H9 (cell line): Measurements from ENCODE around the gene RAB6A. TPM values are rescaled to one million over a fixed set of nuclear protein-coding genes. Genes with fewer than 3 reads are reported as not detected.

Experiments
- DNase-seq: peaks from one replicate; pipeline ENCODE4 v3.0.0-alpha.2; 2017
- H2AFZ ChIP-seq: one replicate; pipeline ENCODE4 v1.6.1; 2013; ENCODE audit warnings: mild to moderate bottlenecking, low read length, control low read depth, moderate library complexity
- H2AK5ac ChIP-seq: 2 replicates; pipeline ENCODE4 v1.6.1; 2013; ENCODE audit warnings: low read length, control low read depth, mixed read lengths; ENCODE audit not compliant: insufficient read length
- H2BK120ac ChIP-seq: one replicate; pipeline ENCODE4 v1.6.1; 2013; ENCODE audit warnings: low read depth, mild to moderate bottlenecking, low read length, control low read depth, inconsistent platforms; ENCODE audit not compliant: poor library complexity, severe bottlenecking
- H2BK12ac ChIP-seq: 2 replicates; pipeline ENCODE4 v1.6.1; 2013; ENCODE audit warnings: low read length, control low read depth, mixed read lengths, low read depth; ENCODE audit not compliant: insufficient read length
- H2BK15ac ChIP-seq: 2 replicates; pipeline ENCODE4 v1.6.1; 2013; ENCODE audit warnings: low read depth, low read length, control low read depth
- H2BK20ac ChIP-seq: one replicate; pipeline ENCODE4 v1.6.1; 2013; ENCODE audit warnings: low read depth, mild to moderate bottlenecking, low read length, control low read depth, inconsistent platforms; ENCODE audit not compliant: poor library complexity, severe bottlenecking
- H2BK5ac ChIP-seq: 2 replicates; pipeline ENCODE4 v1.6.1; 2013; ENCODE audit warnings: low read length, control low read depth, mixed read lengths; ENCODE audit not compliant: insufficient read length
- H3K14ac ChIP-seq: 2 replicates; pipeline ENCODE4 v1.6.1; 2013; ENCODE audit warnings: low read length, control low read depth; ENCODE audit not compliant: insufficient read depth
- H3K18ac ChIP-seq: 2 replicates; pipeline ENCODE4 v1.6.1; 2013; ENCODE audit warnings: low read depth, mild to moderate bottlenecking, mixed read lengths, low read length, control low read depth; ENCODE audit not compliant: insufficient read length
- H3K23ac ChIP-seq: 2 replicates; pipeline ENCODE4 v1.6.1; 2013; ENCODE audit warnings: low read length, control low read depth, mixed read lengths, low read depth; ENCODE audit not compliant: insufficient read length
- H3K23me2 ChIP-seq: 2 replicates; pipeline ENCODE4 v1.6.1; 2013; ENCODE audit warnings: low read depth, mild to moderate bottlenecking, mixed read lengths, low read length, control low read depth; ENCODE audit not compliant: insufficient read length, poor library complexity, severe bottlenecking
- H3K27ac ChIP-seq: 2 replicates; pipeline ENCODE4 v1.5.1; 2013; ENCODE audit warnings: low read length, control low read depth, mixed read lengths, low read depth; ENCODE audit not compliant: insufficient read length
- H3K27me3 ChIP-seq: 2 replicates; pipeline ENCODE4 v1.6.1; 2013; ENCODE audit warnings: low read length, control low read depth, inconsistent platforms; ENCODE audit not compliant: insufficient read depth
- H3K4ac ChIP-seq: 2 replicates; pipeline ENCODE4 v1.6.1; 2013; ENCODE audit warnings: low read depth, mild to moderate bottlenecking, control low read depth, inconsistent platforms, low read length, moderate library complexity
- H3K4me1 ChIP-seq: 2 replicates; pipeline ENCODE4 v1.6.1; 2013; ENCODE audit warnings: low read length, control low read depth, inconsistent platforms; ENCODE audit not compliant: insufficient read depth
- H3K4me2 ChIP-seq: 2 replicates; pipeline ENCODE4 v1.6.1; 2013; ENCODE audit warnings: low read length, control low read depth, mixed read lengths; ENCODE audit not compliant: insufficient read length, insufficient read depth
- H3K56ac ChIP-seq: 2 replicates; pipeline ENCODE4 v1.6.1; 2013; ENCODE audit warnings: low read depth, mild to moderate bottlenecking, mixed read lengths, low read length, control low read depth; ENCODE audit not compliant: insufficient read length
- H3K79me1 ChIP-seq: 2 replicates; pipeline ENCODE4 v1.6.1; 2013; ENCODE audit warnings: low read depth, mild to moderate bottlenecking, moderate library complexity, low read length, control low read depth, inconsistent platforms; ENCODE audit not compliant: insufficient read depth, poor library complexity, severe bottlenecking
- H3K79me2 ChIP-seq: 2 replicates; pipeline ENCODE4 v1.6.1; 2013; ENCODE audit warnings: low read length, control low read depth, inconsistent platforms; ENCODE audit not compliant: insufficient read depth
- H3K9ac ChIP-seq: 2 replicates; pipeline ENCODE4 v1.6.1; 2013; ENCODE audit warnings: low read length, control low read depth, mixed read lengths; ENCODE audit not compliant: insufficient read length; ENCODE audit errors: extremely low read depth
- H3K9me3 ChIP-seq: one replicate; pipeline ENCODE4 v1.6.1; 2013; ENCODE audit warnings: low read depth, low read length, inconsistent platforms; ENCODE audit not compliant: control insufficient read depth
- H3T11ph ChIP-seq: one replicate; pipeline ENCODE4 v1.6.1; 2013; ENCODE audit warnings: mild to moderate bottlenecking, low read length, control low read depth, inconsistent platforms
- H4K20me1 ChIP-seq: one replicate; pipeline ENCODE4 v1.6.1; 2013; ENCODE audit not compliant: control insufficient read depth, insufficient read length, insufficient read depth
- H4K5ac ChIP-seq: 2 replicates; pipeline ENCODE4 v1.6.1; 2013; ENCODE audit warnings: low read depth, mild to moderate bottlenecking, mixed read lengths, low read length, control low read depth; ENCODE audit not compliant: insufficient read length
- H4K8ac ChIP-seq: replicated peaks from 2 replicates; pipeline ENCODE4 v1.6.1; 2013; ENCODE audit warnings: low read length, control low read depth, mixed read lengths, low read depth; ENCODE audit not compliant: insufficient read length
- H4K91ac ChIP-seq: 2 replicates; pipeline ENCODE4 v1.6.1; 2013; ENCODE audit warnings: low read depth, mild to moderate bottlenecking, moderate library complexity, mixed read lengths, low read length, control low read depth; ENCODE audit not compliant: insufficient read length
- H3K27ac Mint-ChIP-seq, 3 experiments: 2 replicates in 2 of 3; 3 replicates in 1 of 3; pipeline ENCODE4 v1.8.0; 2020 to 2021; ENCODE audit warnings: mixed read lengths in 3 of 3, mild to moderate bottlenecking in 1 of 3, moderate library complexity in 1 of 3
- H3K27me3 Mint-ChIP-seq: 2 replicates; pipeline ENCODE4 v1.8.0; 2021; ENCODE audit warnings: low read depth, mild to moderate bottlenecking, moderate library complexity, mixed read lengths
- H3K36me3 Mint-ChIP-seq, 3 experiments: 2 replicates in 2 of 3; 3 replicates in 1 of 3; pipeline ENCODE4 v1.8.0; 2020 to 2021; ENCODE audit warnings: low read depth in 3 of 3, mixed read lengths in 3 of 3; ENCODE audit not compliant: insufficient read depth in 1 of 3
- H3K4me1 Mint-ChIP-seq, 2 experiments: 2 replicates each; pipeline ENCODE4 v1.8.0; 2020; ENCODE audit warnings: mixed read lengths in 2 of 2
- H3K4me3 Mint-ChIP-seq, 2 experiments: 2 replicates in 1 of 2; 3 replicates in 1 of 2; pipeline ENCODE4 v1.8.0; 2020 to 2021; ENCODE audit warnings: mild to moderate bottlenecking in 2 of 2, mixed read lengths in 2 of 2, moderate library complexity in 1 of 2
- H3K9me3 Mint-ChIP-seq, 2 experiments: 2 replicates in 1 of 2; 3 replicates in 1 of 2; pipeline ENCODE4 v1.8.0; 2020; ENCODE audit warnings: mild to moderate bottlenecking in 2 of 2, mixed read lengths in 2 of 2, moderate library complexity in 1 of 2
- WGBS: extraction: QIAGEN DNeasy Blood & Tissue Kit; methylation state at CpG from one replicate; pipeline ENCODE4 v1.1.7; 2013; ENCODE audit warnings: missing lambda C conversion rate, low lambda C conversion rate, mixed read lengths; ENCODE audit not compliant: insufficient read length; ENCODE audit errors: extremely low coverage; 5-methylcytosine and 5-hydroxymethylcytosine counted together
- total RNA-seq: library from RNA; stranded (reverse); gene quantifications from 2 replicates; pipeline ENCODE4 v1.2.1, GENCODE V29; 2021
- TF ChIP-seq, protein P1 (sequence below): fragments of 200-600 bp; sonication (generic); conservative IDR thresholded peaks from 3 replicates; pipeline ENCODE4 v1.8.0; 2021; ENCODE audit warnings: antibody characterized with exemption, mild to moderate bottlenecking

The RAB6A gene
- total RNA-seq, 1 experiment from 2014 or later, result 72.8 TPM

DNA sequence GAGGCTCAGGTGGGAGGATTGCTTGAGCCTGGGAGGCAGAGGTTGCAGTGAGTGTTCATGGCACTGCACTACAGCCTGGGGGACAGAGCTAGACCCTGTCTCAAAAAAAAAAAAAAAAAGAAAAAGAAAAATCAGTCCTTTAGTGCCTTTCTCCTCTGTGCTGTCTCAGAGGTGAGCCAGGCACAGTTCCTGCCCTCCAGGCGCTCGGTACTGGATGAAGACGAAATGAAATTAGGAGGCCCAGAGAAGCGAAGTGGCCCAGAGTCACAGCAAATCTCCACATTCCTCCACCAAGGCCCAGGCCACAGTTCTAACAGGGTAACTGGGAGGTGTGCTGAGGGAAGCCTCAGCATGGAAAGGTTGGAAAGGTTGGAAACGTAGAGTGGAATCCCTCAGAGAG, 109.6 kb downstream of the RAB6A start:
- no peak overlapping the region for H3K23ac ChIP-seq
- TF ChIP-seq, protein P1, sequence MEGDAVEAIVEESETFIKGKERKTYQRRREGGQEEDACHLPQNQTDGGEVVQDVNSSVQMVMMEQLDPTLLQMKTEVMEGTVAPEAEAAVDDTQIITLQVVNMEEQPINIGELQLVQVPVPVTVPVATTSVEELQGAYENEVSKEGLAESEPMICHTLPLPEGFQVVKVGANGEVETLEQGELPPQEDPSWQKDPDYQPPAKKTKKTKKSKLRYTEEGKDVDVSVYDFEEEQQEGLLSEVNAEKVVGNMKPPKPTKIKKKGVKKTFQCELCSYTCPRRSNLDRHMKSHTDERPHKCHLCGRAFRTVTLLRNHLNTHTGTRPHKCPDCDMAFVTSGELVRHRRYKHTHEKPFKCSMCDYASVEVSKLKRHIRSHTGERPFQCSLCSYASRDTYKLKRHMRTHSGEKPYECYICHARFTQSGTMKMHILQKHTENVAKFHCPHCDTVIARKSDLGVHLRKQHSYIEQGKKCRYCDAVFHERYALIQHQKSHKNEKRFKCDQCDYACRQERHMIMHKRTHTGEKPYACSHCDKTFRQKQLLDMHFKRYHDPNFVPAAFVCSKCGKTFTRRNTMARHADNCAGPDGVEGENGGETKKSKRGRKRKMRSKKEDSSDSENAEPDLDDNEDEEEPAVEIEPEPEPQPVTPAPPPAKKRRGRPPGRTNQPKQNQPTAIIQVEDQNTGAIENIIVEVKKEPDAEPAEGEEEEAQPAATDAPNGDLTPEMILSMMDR, result no peak
- H2BK12ac ChIP-seq, result no peak overlapping the region
- no peaks in the 10 kb centered on the region for H3K9me3 Mint-ChIP-seq
- no peak overlapping the region for H3K56ac ChIP-seq
- H2BK15ac ChIP-seq, result no peak overlapping the region
- H2BK20ac ChIP-seq, result no peak overlapping the region
- peaks cover 3% of the 10 kb centered on the region for H3K27me3 Mint-ChIP-seq
- H3T11ph ChIP-seq, result no peak overlapping the region
- H3K9me3 ChIP-seq, result no peaks in the 10 kb centered on the region
- no peak overlapping the region for H3K14ac ChIP-seq
- H3K4me1 Mint-ChIP-seq, result peaks cover 46 to 52% of the 10 kb centered on the region in 2 experiments
- H2BK120ac ChIP-seq, result no peak overlapping the region
- no peaks in the 10 kb centered on the region for H3K27me3 ChIP-seq
- H2AK5ac ChIP-seq, result no peak overlapping the region
- no peak overlapping the region for H4K8ac ChIP-seq
- no peak overlapping the region for H2BK5ac ChIP-seq
- H3K27ac ChIP-seq, result no peak overlapping the region
- H3K27ac Mint-ChIP-seq, result peak overlapping the region in 1 of 3 experiments; percentile 49; a peak in 2 of 7 replicates
- H4K20me1 ChIP-seq, result no peaks in the 10 kb centered on the region
- DNase-seq, result no peak
- H3K23me2 ChIP-seq, result peaks cover 9% of the 10 kb centered on the region
- H3K79me2 ChIP-seq, result no peaks in the 10 kb centered on the region
- H3K79me1 ChIP-seq, result no peaks in the 10 kb centered on the region
- no peak overlapping the region for H3K4me3 Mint-ChIP-seq
- no peak overlapping the region for H4K91ac ChIP-seq
- no peak overlapping the region for H3K18ac ChIP-seq
- no CpG with 5 or more reads among the region's 5 CpGs for WGBS
- no peak overlapping the region for H3K4ac ChIP-seq
- no peak overlapping the region for H3K4me2 ChIP-seq
- peaks cover 0 to 17% (median 15%) of the 10 kb centered on the region in 3 experiments; a peak in 4 of 7 replicates for H3K36me3 Mint-ChIP-seq
- no peak overlapping the region for H3K9ac ChIP-seq
- H4K5ac ChIP-seq, result no peak overlapping the region
- H3K4me1 ChIP-seq, result peaks cover 7% of the 10 kb centered on the region; the same call in 1 of the 2 replicates
- no peak overlapping the region for H2AFZ ChIP-seq
